ENCODE measurements around the gene TGIF1. TPM values are rescaled to one million over a fixed set of nuclear protein-coding genes. Genes with fewer than 3 reads are reported as not detected.

TGIF1 gene
- total and polyA plus RNA-seq, 9 of the 15 experiments (the other 6 are each of a cell fraction or from before 2014, with no cell fraction given): 16.1 to 77.7 (median 44.6) TPM

- no peak for DNase-seq (ENCODE audit: extremely low read depth in 1 of 4, low spot score in 3 of 4)
Observed at GRCh38 chr18:3415110-3415509, 34.9 kb upstream of the TGIF1 start.

More at GRCh38 chr18:3415110-3415509, 34.9 kb upstream of the TGIF1 start:
- no peaks in the 10 kb centered on the region for H3K36me3 ChIP-seq (ENCODE audit: control insufficient read depth, insufficient read depth, low read length)
- H2AFZ ChIP-seq (ENCODE audit: low read depth, low read length): peak overlapping the region; percentile 16
- H3K27ac ChIP-seq (ENCODE audit: extremely low read depth, low read depth, low read length): no peak overlapping the region
- no peak; the same call in 2 of the 3 replicates for ATAC-seq
- in situ Hi-C loops (cut with MboI): no loop called here
- no TSS peak for BruUV-seq (replicated peaks)
- intact Hi-C loops (cut with micrococcal nuclease): no loop called here
- H3K4me3 ChIP-seq: no peak overlapping the region
- WGBS (ENCODE audit: insufficient coverage, low coverage, missing lambda C conversion rate): 62% methylated on average over 11 of the region's 11 CpGs
- peaks cover 3 to 6% of the 10 kb centered on the region in 2 experiments; a peak in 2 of 5 replicates for H3K4me1 ChIP-seq (replicated peaks in 1 of 2; ENCODE audit: control insufficient read depth in 2 of 2, insufficient read depth in 2 of 2, low read length in 2 of 2)
- TF ChIP-seq IRF9 (tag; IDR thresholded peaks at IDR 0.05): 0 out of 2 replicates have a peak, but pooled peaks have one; percentile 57
- no peak for TF ChIP-seq CREB1 (IDR thresholded peaks at IDR 0.05)
- no peak for TF ChIP-seq CREB1 (CRISPR knock-in tag; IDR thresholded peaks at IDR 0.05)
- TF ChIP-seq CEBPG (CRISPR knock-in tag; IDR thresholded peaks at IDR 0.05): peak; percentile 71
- peak; percentile 82 to 85 for TF ChIP-seq CEBPG (tag; conservative IDR thresholded peaks at IDR 0.05 in 1 of 2, IDR thresholded peaks at IDR 0.05 in 1 of 2)
- peak; percentile 95 for TF ChIP-seq CEBPB (tag; IDR thresholded peaks at IDR 0.05)
- peak overlapping the region in 1 of 2 experiments; percentile 64; a peak in 1 of 4 replicates for H3K9ac ChIP-seq (ENCODE audit: insufficient read depth in 1 of 2, low read depth in 2 of 2, low read length in 2 of 2)
- H3K9me3 ChIP-seq (replicated peaks; ENCODE audit: control insufficient read depth, insufficient read depth, low read depth, low read length): 0 out of 2 replicates have a peak, but pooled peaks cover 3% of the 10 kb centered on the region
- H3K9me1 ChIP-seq (ENCODE audit: control insufficient read depth, insufficient read depth, low read length): no peaks in the 10 kb centered on the region
- H3K4me2 ChIP-seq (ENCODE audit: insufficient read depth, low read length): no peak overlapping the region
- H3K27me3 ChIP-seq (ENCODE audit: control insufficient read depth in 2 of 2, insufficient read depth in 2 of 2, low read length in 2 of 2): no peaks in the 10 kb centered on the region
- no peaks in the 10 kb centered on the region for H3K79me2 ChIP-seq (ENCODE audit: control insufficient read depth, insufficient read depth, low read length)
- no peak for FAIRE-seq
- ChIA-PET POLR2A (interaction anchor here (1.0 kb wide), 1 partner anchor 8 kb away, joined by 3 read pairs; no protein-coding TSS in a partner anchor), CTCF (ENCODE audit: low intra/inter-chr PET ratio) (no interaction called here)
- H4K20me1 ChIP-seq (replicated peaks; ENCODE audit: control insufficient read depth, insufficient read depth, low read length): no peaks in the 10 kb centered on the region

All from K562 (cell line).